HG02981 (cell line): ENCODE data around the gene KCTD3.
A peak's percentile ranks its signal among the peaks of the same experiment; 100 is the strongest.

Experiments used
- ATAC-seq: cut with Tn5 transposase; IDR thresholded peaks from one replicate; pipeline ENCODE4 v1.9.1; 2021; ENCODE audit warnings: mild to moderate bottlenecking, moderate library complexity; ENCODE audit not compliant: unreplicated experiment

The KCTD3 gene

GRCh38 chr1:215555531-215555930 is 11.6 kb upstream of the KCTD3 start:
- ATAC-seq = no peak

- ATAC-seq = no peak
These were observed 10.1 kb upstream of the KCTD3 start for GRCh38 chr1:215556996-215557395.

- no peak for ATAC-seq
These were observed 9.6 kb upstream of the KCTD3 start for GRCh38 chr1:215557504-215557903.

- ATAC-seq = no peak
These were observed 9.0 kb upstream of the KCTD3 start for GRCh38 chr1:215557992-215558626.

- ATAC-seq = peak; percentile 62
These were observed 591 bp downstream of the KCTD3 start for GRCh38 chr1:215567491-215568298.

GRCh38 chr1:215568299-215568692 is 1.2 kb downstream of the KCTD3 start:
- peak; percentile 4 for ATAC-seq

- no peak for ATAC-seq
These were observed 3.1 kb downstream of the KCTD3 start for GRCh38 chr1:215569986-215570824.

- ATAC-seq = no peak
These were observed 14.8 kb downstream of the KCTD3 start for GRCh38 chr1:215581896-215582295.

GRCh38 chr1:215583185-215583749 is 16.2 kb downstream of the KCTD3 start:
- ATAC-seq = peak; percentile 43

GRCh38 chr1:215584389-215584788 is 17.3 kb downstream of the KCTD3 start:
- ATAC-seq = peak; percentile 79

- ATAC-seq = no peak
These were observed 22.7 kb downstream of the KCTD3 start for GRCh38 chr1:215589650-215590435.

GRCh38 chr1:215590779-215591491 is 23.8 kb downstream of the KCTD3 start:
- ATAC-seq = no peak

GRCh38 chr1:215594640-215595039 is 27.5 kb downstream of the KCTD3 start:
- no peak for ATAC-seq

GRCh38 chr1:215595231-215595630 is 28.1 kb downstream of the KCTD3 start:
- no peak for ATAC-seq

- ATAC-seq = no peak
These were observed 30.9 kb downstream of the KCTD3 start for GRCh38 chr1:215597961-215598360.

- no peak for ATAC-seq
These were observed 32.4 kb downstream of the KCTD3 start for GRCh38 chr1:215599418-215600074.

GRCh38 chr1:215600258-215600792 is 33.2 kb downstream of the KCTD3 start:
- no peak for ATAC-seq

- ATAC-seq = no peak
These were observed 33.8 kb downstream of the KCTD3 start for GRCh38 chr1:215600867-215601266.

GRCh38 chr1:215601276-215601675 is 34.2 kb downstream of the KCTD3 start:
- no peak for ATAC-seq
